CD8-positive, alpha-beta memory T cell (primary cell): ENCODE data around the gene MEIS3. TPM values are rescaled to one million over a fixed set of nuclear protein-coding genes. Genes with fewer than 3 reads are reported as not detected.
"Not testable (repeated sequence)": the region's sequence is repeated elsewhere in the genome, so short reads cannot be mapped to it uniquely, and the experiment has no call there.

ENCODE experiments used
- CTCF ChIA-PET: fragments of 350-600 bp; sonication (Branson Sonifier 250); formaldehyde crosslinking; loops from one replicate; lab custom pipeline; 2021; ENCODE audit warnings: antibody characterized with exemption; lab: Charles Lee
- POLR2A ChIA-PET: fragments of 350-600 bp; sonication (Branson Sonifier 250); formaldehyde crosslinking; loops from one replicate; lab custom pipeline; 2021; ENCODE audit warnings: antibody characterized with exemption; lab: Charles Lee
- DNase-seq, 5 donors: peaks; one replicate each; pipeline versions ENCODE4 v3.0.0 to v3.0.0-alpha.2; 2020 to 2022; ENCODE audit warnings: mixed read lengths in 1 of 5
- H3K27ac ChIP-seq: one replicate; pipeline ENCODE4 v1.7.0; 2013; ENCODE audit warnings: low read depth, mild to moderate bottlenecking, low read length, moderate library complexity
- H3K27me3 ChIP-seq: 2 replicates; pipeline ENCODE4 v1.7.0; 2013; ENCODE audit warnings: low read length, mild to moderate bottlenecking; ENCODE audit not compliant: insufficient read depth, poor library complexity, severe bottlenecking
- H3K36me3 ChIP-seq: 2 replicates; pipeline ENCODE4 v1.7.0; 2013; ENCODE audit warnings: mild to moderate bottlenecking, low read length, moderate library complexity; ENCODE audit not compliant: insufficient read depth
- H3K4me1 ChIP-seq: 2 replicates; pipeline ENCODE4 v1.7.0; 2013; ENCODE audit warnings: mild to moderate bottlenecking, low read length, moderate library complexity; ENCODE audit not compliant: insufficient read depth
- H3K4me3 ChIP-seq: 2 replicates; pipeline ENCODE4 v1.7.0; 2013; ENCODE audit warnings: mild to moderate bottlenecking, low read length
- H3K9me3 ChIP-seq: 2 replicates; pipeline ENCODE4 v1.7.0; 2013; ENCODE audit warnings: mild to moderate bottlenecking, low read length
- H3K27ac Mint-ChIP-seq, 8 donors: one replicate each; pipeline ENCODE4 v1.8.0; 2020 to 2021; ENCODE audit warnings: mixed read lengths in 8 of 8, mild to moderate bottlenecking in 6 of 8, inconsistent platforms in 3 of 8, moderate library complexity in 3 of 8
- H3K27me3 Mint-ChIP-seq, 2 donors: one replicate each; pipeline ENCODE4 v1.8.0; 2020 to 2021; ENCODE audit warnings: mixed read lengths in 2 of 2, mild to moderate bottlenecking in 1 of 2, moderate library complexity in 1 of 2
- H3K36me3 Mint-ChIP-seq, 3 donors: one replicate each; pipeline ENCODE4 v1.8.0; 2020 to 2021; ENCODE audit warnings: mixed read lengths in 3 of 3, inconsistent platforms in 1 of 3, mild to moderate bottlenecking in 1 of 3
- H3K4me1 Mint-ChIP-seq, 3 donors: one replicate each; pipeline ENCODE4 v1.8.0; 2020 to 2021; ENCODE audit warnings: mixed read lengths in 3 of 3, inconsistent platforms in 1 of 3, mild to moderate bottlenecking in 1 of 3
- H3K4me3 Mint-ChIP-seq, 7 donors: one replicate each; pipeline ENCODE4 v1.8.0; 2020 to 2021; ENCODE audit warnings: mixed read lengths in 7 of 7, mild to moderate bottlenecking in 6 of 7, moderate library complexity in 4 of 7, inconsistent platforms in 2 of 7
- H3K9me3 Mint-ChIP-seq, 5 donors: one replicate each; pipeline ENCODE4 v1.8.0; 2020 to 2022; ENCODE audit warnings: mixed read lengths in 5 of 5, mild to moderate bottlenecking in 3 of 5, moderate library complexity in 2 of 5, inconsistent platforms in 1 of 5
- polyA plus RNA-seq: library from polyadenylated mRNA; unstranded; fragments of 300-500 nt; fragmentation: Illumina TruSeq; gene quantifications from one replicate; pipeline ENCODE4 v1.2.3, GENCODE V29; 2021
- total RNA-seq, 2 experiments: library from RNA; stranded (reverse); gene quantifications; one replicate each; pipeline ENCODE4 v1.2.3, GENCODE V29; 2021

Gene MEIS3
- total and polyA plus RNA-seq, 3 experiments from 2014 or later: not detected

DNA sequence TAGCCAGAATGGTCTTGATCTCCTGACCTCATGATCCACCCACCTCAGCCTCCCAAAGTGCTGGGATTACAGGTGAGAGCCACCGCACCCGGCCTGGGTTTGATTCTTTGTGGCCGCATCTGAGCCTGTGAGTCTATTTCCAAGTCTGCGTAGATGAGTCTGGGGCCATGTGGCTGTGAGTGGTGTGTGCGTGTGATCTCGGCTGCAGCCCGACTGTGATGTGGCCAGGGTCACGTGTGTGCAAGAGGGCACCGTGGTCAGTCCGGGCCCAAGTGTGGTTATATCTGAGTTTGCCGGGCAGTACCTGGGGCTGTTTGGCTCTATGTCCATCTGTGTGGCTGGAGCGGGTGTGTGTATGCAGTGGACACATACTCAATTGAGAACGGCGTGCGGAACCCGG is 5.4 kb downstream of the MEIS3 start:
- H3K27me3 ChIP-seq: peaks cover 27% of the 10 kb centered on the region
- H3K27ac ChIP-seq: no peak overlapping the region
- Mint-ChIP-seq H3K9me3 (no peaks in the 10 kb centered on the region), H3K27me3 (peaks cover 28 to 53% of the 10 kb centered on the region in 2 donors), H3K36me3 (peaks cover 0 to 2% (median 0%) of the 10 kb centered on the region in 3 donors), H3K27ac (no peak overlapping the region), H3K4me1 (peaks cover 11 to 18% (median 14%) of the 10 kb centered on the region in 3 donors), H3K4me3 (no peak overlapping the region)
- POLR2A ChIA-PET: no interaction called here
- H3K9me3 ChIP-seq: no peaks in the 10 kb centered on the region
- no peak overlapping the region for H3K4me3 ChIP-seq
- DNase-seq: no peak
- no peaks in the 10 kb centered on the region for H3K36me3 ChIP-seq
- H3K4me1 ChIP-seq: peaks cover 17% of the 10 kb centered on the region
- CTCF ChIA-PET: no interaction called here

DNA sequence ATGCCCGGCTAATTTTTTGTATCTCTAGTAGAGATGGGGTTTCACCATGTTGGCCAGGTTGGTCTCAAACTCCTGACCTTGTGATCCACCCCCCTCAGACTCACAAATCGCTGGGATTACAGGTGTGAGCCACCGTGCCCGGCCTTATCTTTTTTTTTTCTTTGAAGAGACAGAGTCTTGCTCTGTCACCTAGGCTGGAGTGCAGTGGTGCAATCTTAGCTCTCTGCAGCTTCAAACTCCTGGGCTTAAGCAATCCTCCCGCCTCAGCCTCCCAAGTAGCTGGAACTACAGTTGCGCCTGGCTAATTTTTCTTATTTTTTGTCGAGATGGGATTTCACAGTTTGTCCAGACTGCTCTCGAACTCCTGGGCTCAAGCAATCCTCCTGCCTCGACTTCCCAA is 7.6 kb downstream of the MEIS3 start:
- POLR2A ChIA-PET: interaction anchor here (0.5 kb wide), 1 partner anchor 219 kb away, joined by 3 read pairs; no protein-coding TSS in a partner anchor
- H3K4me1 Mint-ChIP-seq, H3K27ac ChIP-seq, CTCF ChIA-PET, H3K36me3 Mint-ChIP-seq, H3K36me3 ChIP-seq, H3K9me3 Mint-ChIP-seq, H3K27ac Mint-ChIP-seq, DNase-seq, H3K4me3 Mint-ChIP-seq, H3K9me3 ChIP-seq, H3K4me1 ChIP-seq, H3K4me3 ChIP-seq: not testable (repeated sequence)
- peaks cover 17% of the 10 kb centered on the region for H3K27me3 ChIP-seq
- H3K27me3 Mint-ChIP-seq: peaks cover 23 to 48% of the 10 kb centered on the region in 2 donors

DNA sequence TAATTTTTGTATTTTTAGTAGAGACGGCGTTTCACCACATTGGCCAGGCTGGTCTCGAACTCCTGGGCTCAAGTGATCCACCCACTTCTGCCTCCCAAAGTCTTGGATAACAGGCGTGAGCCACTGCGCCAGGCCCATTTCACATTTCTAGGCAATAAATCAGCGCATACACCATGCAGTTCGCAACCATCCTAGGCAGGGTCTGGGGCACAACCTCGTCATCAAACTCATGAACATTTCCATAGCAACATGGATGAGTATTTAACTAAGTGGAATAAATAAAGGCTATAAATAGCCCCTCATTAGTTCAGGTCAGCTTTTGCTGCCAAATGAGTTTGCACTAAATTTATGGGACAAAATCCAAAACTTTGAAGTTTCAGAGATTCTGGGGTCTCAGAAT is 8.2 kb downstream of the MEIS3 start:
- no peak overlapping the region for H3K27ac ChIP-seq
- ChIA-PET POLR2A (interaction anchor here (0.5 kb wide), 1 partner anchor 218 kb away, joined by 3 read pairs; no protein-coding TSS in a partner anchor), CTCF (no interaction called here)
- Mint-ChIP-seq H3K36me3 (peaks cover 0 to 2% (median 0%) of the 10 kb centered on the region in 3 donors), H3K27me3 (peaks cover 29 to 48% of the 10 kb centered on the region in 2 donors), H3K4me1 (peaks cover 0 to 5% (median 0%) of the 10 kb centered on the region in 3 donors), H3K4me3 (no peak overlapping the region), H3K27ac (no peak overlapping the region), H3K9me3 (no peaks in the 10 kb centered on the region)
- no peak for DNase-seq
- no peaks in the 10 kb centered on the region for H3K4me1 ChIP-seq
- no peaks in the 10 kb centered on the region for H3K36me3 ChIP-seq
- H3K4me3 ChIP-seq: no peak overlapping the region
- no peaks in the 10 kb centered on the region for H3K9me3 ChIP-seq
- H3K27me3 ChIP-seq: peaks cover 15% of the 10 kb centered on the region

DNA sequence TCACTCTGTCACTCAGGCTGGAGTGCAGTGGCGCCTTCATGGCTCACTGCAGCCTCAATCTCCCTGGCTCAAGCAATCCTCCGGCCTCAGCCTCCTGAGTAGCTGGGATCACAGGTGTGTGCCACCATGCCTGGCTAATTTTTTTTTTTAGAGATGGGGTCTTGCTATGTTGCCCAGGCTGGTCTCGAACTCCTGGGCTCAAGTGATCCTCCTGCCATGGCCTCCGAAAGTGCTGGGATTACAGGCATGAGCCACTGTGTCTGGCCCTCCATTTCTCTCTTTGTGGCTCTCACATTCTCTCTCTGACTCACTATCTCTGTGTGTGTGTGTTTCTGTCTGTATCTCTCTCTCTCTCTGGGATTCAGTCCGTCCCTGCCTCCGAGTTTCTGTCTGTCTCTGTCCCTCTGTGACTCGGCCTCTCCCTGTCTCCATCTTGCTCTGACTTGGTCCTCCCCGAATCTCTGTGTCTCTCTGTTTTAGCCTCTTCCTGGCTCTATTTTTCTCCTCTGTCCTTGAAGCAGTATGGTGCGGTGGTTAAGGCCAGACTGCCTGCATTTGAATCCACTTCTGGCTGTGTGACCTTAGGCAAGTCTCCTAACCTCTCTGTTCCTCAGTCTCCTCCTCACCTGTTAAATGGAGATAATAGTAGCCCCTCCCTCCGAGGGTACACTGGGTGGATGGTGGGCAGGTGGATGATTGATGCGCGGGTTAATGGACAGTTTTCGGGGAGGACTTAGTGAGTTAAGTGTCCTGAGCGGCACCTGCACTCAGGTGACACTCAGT is 11.0 kb downstream of the MEIS3 start:
- Histone ChIP-seq H3K27ac (no peak overlapping the region), H3K9me3 (no peaks in the 10 kb centered on the region), H3K4me3 (no peak overlapping the region), H3K4me1 (no peaks in the 10 kb centered on the region), H3K27me3 (peaks cover 24% of the 10 kb centered on the region), H3K36me3 (no peaks in the 10 kb centered on the region)
- peaks cover 43 to 56% of the 10 kb centered on the region in 2 donors for H3K27me3 Mint-ChIP-seq
- H3K27ac Mint-ChIP-seq: peak overlapping the region in 1 of 8 donors; percentile 51
- no peak for DNase-seq
- peaks cover 0 to 5% (median 0%) of the 10 kb centered on the region in 3 donors for H3K4me1 Mint-ChIP-seq
- H3K9me3 Mint-ChIP-seq: peaks cover 0 to 3% (median 0%) of the 10 kb centered on the region in 5 donors
- CTCF ChIA-PET: no interaction called here
- H3K36me3 Mint-ChIP-seq: peaks cover 0 to 1% (median 0%) of the 10 kb centered on the region in 3 donors
- POLR2A ChIA-PET: no interaction called here
- no peak overlapping the region for H3K4me3 Mint-ChIP-seq

DNA sequence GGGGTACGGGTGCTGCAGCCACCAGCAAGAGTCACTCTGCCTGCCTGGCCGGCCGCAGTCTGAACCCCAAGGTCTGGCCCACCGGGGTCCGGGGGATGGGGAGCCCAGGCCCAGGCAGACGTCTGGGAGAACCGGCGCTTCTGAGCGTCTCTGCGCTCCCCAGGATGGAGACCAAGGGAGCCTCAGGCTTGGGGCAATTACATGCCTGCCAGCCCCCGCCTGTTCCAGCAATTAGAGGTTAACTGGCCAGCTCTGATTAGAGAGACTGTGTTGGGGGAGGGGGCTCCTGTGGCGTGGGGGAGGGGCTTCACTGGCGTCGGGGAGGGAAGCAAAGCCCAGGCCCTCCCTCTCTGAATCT is 11.9 kb downstream of the MEIS3 start:
- ChIA-PET CTCF (no interaction called here), POLR2A (no interaction called here)
- no peaks in the 10 kb centered on the region for H3K36me3 Mint-ChIP-seq
- H3K27ac ChIP-seq: no peak overlapping the region
- H3K4me3 Mint-ChIP-seq: no peak overlapping the region
- no peaks in the 10 kb centered on the region for H3K36me3 ChIP-seq
- H3K4me3 ChIP-seq: no peak overlapping the region
- peaks cover 43 to 60% of the 10 kb centered on the region in 2 donors for H3K27me3 Mint-ChIP-seq
- no peaks in the 10 kb centered on the region for H3K9me3 ChIP-seq
- H3K4me1 ChIP-seq: no peaks in the 10 kb centered on the region
- H3K4me1 Mint-ChIP-seq: peaks cover 0 to 5% (median 0%) of the 10 kb centered on the region in 3 donors
- H3K27ac Mint-ChIP-seq: no peak overlapping the region
- peaks cover 0 to 3% (median 0%) of the 10 kb centered on the region in 5 donors for H3K9me3 Mint-ChIP-seq
- no peak for DNase-seq
- peaks cover 24% of the 10 kb centered on the region for H3K27me3 ChIP-seq

DNA sequence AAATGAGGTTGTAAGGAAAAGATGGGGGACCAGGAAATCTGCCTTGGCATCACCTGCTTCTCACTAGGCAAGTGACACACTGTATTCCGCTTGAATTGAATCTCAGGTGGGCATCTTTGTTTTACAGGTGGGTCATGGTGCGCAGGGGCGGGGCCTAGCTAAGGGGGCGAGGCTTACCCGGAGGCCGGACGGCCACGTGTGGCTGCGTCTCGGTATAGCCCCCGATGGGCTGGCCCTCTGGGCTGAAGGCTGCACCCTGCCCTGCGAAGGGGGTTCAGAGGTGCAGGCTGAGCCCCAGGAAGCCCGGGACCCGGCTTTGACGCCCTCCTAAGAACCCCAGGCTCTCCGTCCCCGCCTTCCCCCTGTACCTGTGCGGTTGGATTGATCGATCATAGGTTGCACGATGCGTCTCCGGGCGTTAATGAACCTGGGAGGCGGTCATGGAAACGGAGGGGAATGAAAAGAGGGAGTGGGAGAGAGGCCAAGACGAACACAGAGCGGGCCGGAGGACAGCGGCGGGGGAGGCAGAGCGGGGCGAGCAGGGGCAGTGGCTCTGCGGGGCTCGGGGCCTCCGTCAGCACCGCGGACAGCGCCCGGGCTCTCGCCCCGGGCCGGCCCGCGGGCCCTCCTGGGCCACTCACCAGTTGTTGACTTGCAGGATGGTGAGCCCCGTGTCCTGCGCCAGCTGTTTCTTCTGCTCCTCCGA is 12.5 kb downstream of the MEIS3 start:
- no peaks in the 10 kb centered on the region for H3K36me3 Mint-ChIP-seq
- H3K4me3 ChIP-seq: no peak overlapping the region
- ChIA-PET POLR2A (no interaction called here), CTCF (no interaction called here)
- peaks cover 43 to 61% of the 10 kb centered on the region in 2 donors for H3K27me3 Mint-ChIP-seq
- no peak overlapping the region for H3K27ac ChIP-seq
- H3K9me3 Mint-ChIP-seq: peaks cover 0 to 3% (median 0%) of the 10 kb centered on the region in 5 donors
- no peaks in the 10 kb centered on the region for H3K9me3 ChIP-seq
- H3K27me3 ChIP-seq: peaks cover 24% of the 10 kb centered on the region
- H3K4me3 Mint-ChIP-seq: no peak overlapping the region
- DNase-seq: no peak
- H3K36me3 ChIP-seq: no peaks in the 10 kb centered on the region
- peaks cover 0 to 5% (median 0%) of the 10 kb centered on the region in 3 donors for H3K4me1 Mint-ChIP-seq
- H3K4me1 ChIP-seq: no peaks in the 10 kb centered on the region
- H3K27ac Mint-ChIP-seq: no peak overlapping the region

DNA sequence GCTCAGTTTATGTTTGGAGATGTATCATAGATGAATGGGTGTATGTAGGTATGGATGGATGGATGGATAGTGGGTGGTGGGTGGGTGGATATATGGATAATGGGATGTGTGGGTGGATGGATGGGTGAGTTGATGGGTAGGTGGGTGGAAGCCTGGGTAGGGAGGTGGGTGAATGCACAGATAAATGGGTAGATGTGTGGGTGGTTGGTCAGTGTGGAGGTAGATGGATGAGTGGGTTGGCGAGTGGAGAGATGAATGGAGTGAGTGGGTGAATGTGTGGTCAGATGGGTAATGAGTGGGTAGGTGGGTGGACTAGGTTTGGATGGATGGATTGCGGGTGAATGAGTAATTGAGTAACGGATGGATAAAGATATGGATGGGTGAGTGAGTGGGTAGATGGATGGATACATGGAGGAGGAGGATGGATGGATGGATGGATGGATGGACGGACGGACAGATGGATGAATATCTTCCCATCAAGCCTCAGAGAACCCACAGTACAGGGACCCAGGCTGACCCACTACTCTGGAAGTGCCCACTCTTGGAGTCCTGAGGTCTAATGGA is 13.4 kb downstream of the MEIS3 start:
- Mint-ChIP-seq H3K9me3 (peaks cover 0 to 3% (median 0%) of the 10 kb centered on the region in 5 donors), H3K27me3 (peaks cover 42 to 70% of the 10 kb centered on the region in 2 donors), H3K27ac (peak overlapping the region in 1 of 8 donors; percentile 88), H3K4me1 (peaks cover 0 to 5% (median 0%) of the 10 kb centered on the region in 3 donors), H3K4me3 (no peak overlapping the region), H3K36me3 (no peaks in the 10 kb centered on the region)
- no peaks in the 10 kb centered on the region for H3K4me1 ChIP-seq
- H3K4me3 ChIP-seq: no peak overlapping the region
- H3K9me3 ChIP-seq: no peaks in the 10 kb centered on the region
- DNase-seq: no peak
- H3K36me3 ChIP-seq: no peaks in the 10 kb centered on the region
- ChIA-PET CTCF (no interaction called here), POLR2A (no interaction called here)
- no peak overlapping the region for H3K27ac ChIP-seq
- peaks cover 24% of the 10 kb centered on the region for H3K27me3 ChIP-seq

DNA sequence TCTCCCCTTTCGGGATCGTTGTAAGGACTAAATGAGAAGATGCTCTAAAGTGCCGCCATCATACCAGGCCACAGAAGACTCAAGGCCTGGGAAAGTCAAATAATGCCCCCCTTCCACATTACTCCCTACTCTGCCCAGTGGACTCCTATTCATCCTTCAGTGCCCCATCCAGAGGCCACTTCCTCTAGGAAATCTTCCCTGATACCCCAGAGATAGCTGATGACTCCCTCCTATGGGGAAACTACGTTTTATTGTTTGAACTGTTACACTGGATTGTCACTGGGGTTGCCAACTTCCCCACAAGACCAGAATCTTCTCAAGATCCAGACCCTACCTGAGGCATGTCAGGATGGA is 14.2 kb downstream of the MEIS3 start:
- H3K4me1 Mint-ChIP-seq: peaks cover 0 to 5% (median 0%) of the 10 kb centered on the region in 3 donors
- Histone ChIP-seq H3K4me1 (no peaks in the 10 kb centered on the region), H3K27me3 (peaks cover 24% of the 10 kb centered on the region), H3K4me3 (no peak overlapping the region), H3K27ac (no peak overlapping the region), H3K36me3 (no peaks in the 10 kb centered on the region), H3K9me3 (no peaks in the 10 kb centered on the region)
- peaks cover 42 to 74% of the 10 kb centered on the region in 2 donors for H3K27me3 Mint-ChIP-seq
- DNase-seq: no peak
- H3K27ac Mint-ChIP-seq: no peak overlapping the region
- H3K9me3 Mint-ChIP-seq: peaks cover 0 to 3% (median 0%) of the 10 kb centered on the region in 5 donors
- CTCF ChIA-PET: no interaction called here
- POLR2A ChIA-PET: no interaction called here
- no peaks in the 10 kb centered on the region for H3K36me3 Mint-ChIP-seq
- no peak overlapping the region for H3K4me3 Mint-ChIP-seq
